HEK293 (cell line): ENCODE measurements around the gene SPDYE16.
"Not testable (repeated sequence)": the region's sequence is repeated elsewhere in the genome, so short reads cannot be mapped to it uniquely, and the experiment has no call there.

Experiments used
- CTCF ChIA-PET: fragments of 350-600 bp; formaldehyde crosslinking; extraction: SDS; loops from one replicate; lab custom pipeline; 2021; ENCODE audit warnings: antibody characterized with exemption; lab: Yijun Ruan, JAX
- POLR2A ChIA-PET: fragments of 300-600 bp; formaldehyde crosslinking; extraction: SDS; loops from one replicate; lab custom pipeline; 2020; ENCODE audit warnings: antibody characterized with exemption, inconsistent platforms; lab: Yijun Ruan, JAX
- H3K27ac ChIP-seq: fragments of 200-500 bp; sonication (Bioruptor generic); 2 replicates; pipeline ENCODE4 v1.5.1; 2014; ENCODE audit warnings: low read depth, low read length, control low read depth, inconsistent platforms; ENCODE audit errors: extremely low read depth
- H3K36me3 ChIP-seq, 2 experiments: fragments of 200-500 bp in 1 of 2; sonication (Bioruptor generic) in 1 of 2; 1 replicate in 1 of 2; 2 replicates in 1 of 2; pipeline ENCODE4 v1.5.1; 2014 to 2017; ENCODE audit warnings: inconsistent platforms in 2 of 2, low read length in 2 of 2; ENCODE audit not compliant: control insufficient read depth in 2 of 2, insufficient read depth in 1 of 2
- H3K4me1 ChIP-seq: fragments of 200-500 bp; sonication (Bioruptor generic); 2 replicates; pipeline ENCODE4 v1.5.1; 2014; ENCODE audit warnings: mild to moderate bottlenecking, low read length, inconsistent platforms; ENCODE audit not compliant: control insufficient read depth, insufficient read depth
- H3K4me3 ChIP-seq: 2 replicates; pipeline ENCODE4 v1.5.1; 2011; ENCODE audit warnings: low read depth, mild to moderate bottlenecking, control low read depth, low read length, moderate library complexity
- H3K9me3 ChIP-seq: fragments of 200-500 bp; sonication (Bioruptor generic); 2 replicates; pipeline ENCODE4 v1.5.1; 2014; ENCODE audit warnings: low read depth, low read length, inconsistent platforms; ENCODE audit not compliant: control insufficient read depth, insufficient read depth
- FEZF1 ChIP-seq: fragments of 450-650 bp; formaldehyde crosslinking; IDR thresholded peaks from 2 replicates; pipeline ENCODE4 v1.5.1; 2016; ENCODE audit warnings: missing biosample characterization, missing genetic modification characterization
- GLIS1 ChIP-seq: fragments of 450-650 bp; formaldehyde crosslinking; IDR thresholded peaks from 2 replicates; pipeline ENCODE4 v1.5.1; 2016; ENCODE audit warnings: missing biosample characterization, missing genetic modification characterization
- ZEB2 ChIP-seq: fragments of 450-650 bp; formaldehyde crosslinking; IDR thresholded peaks from 2 replicates; pipeline ENCODE4 v1.5.1; 2016; ENCODE audit warnings: missing biosample characterization, missing genetic modification characterization
- ZNF600 ChIP-seq: fragments of 450-650 bp; formaldehyde crosslinking; IDR thresholded peaks from 2 replicates; pipeline ENCODE4 v1.5.1; 2016; ENCODE audit warnings: missing biosample characterization, missing genetic modification characterization
- ZNF629 ChIP-seq: fragments of 450-650 bp; formaldehyde crosslinking; IDR thresholded peaks from 2 replicates; pipeline ENCODE4 v1.5.1; 2017; ENCODE audit warnings: missing biosample characterization, missing genetic modification characterization

SPDYE16 gene

GRCh38 chr7:76582848-76583631, 39.9 kb upstream of the SPDYE16 start:
- H3K27ac ChIP-seq, POLR2A ChIA-PET, H3K36me3 ChIP-seq, H3K4me3 ChIP-seq, H3K9me3 ChIP-seq, H3K4me1 ChIP-seq, CTCF ChIA-PET: not testable (repeated sequence)
- 0 out of 2 replicates have a peak, but pooled peaks have one; percentile 17 for TF ChIP-seq FEZF1 (tag by site-specific recombination)

- TF ChIP-seq ZNF600 = peak; percentile 58; the same call in 1 of the 2 replicates
- H3K9me3 ChIP-seq, CTCF ChIA-PET, H3K27ac ChIP-seq, H3K4me1 ChIP-seq, POLR2A ChIA-PET, H3K36me3 ChIP-seq, H3K4me3 ChIP-seq: not testable (repeated sequence)
These were observed 33.0 kb upstream of the SPDYE16 start for GRCh38 chr7:76575919-76576655.

GRCh38 chr7:76575431-76575830, 32.3 kb upstream of the SPDYE16 start:
- H3K27ac ChIP-seq, CTCF ChIA-PET, H3K36me3 ChIP-seq, H3K9me3 ChIP-seq, H3K4me1 ChIP-seq, POLR2A ChIA-PET, H3K4me3 ChIP-seq: not testable (repeated sequence)

GRCh38 chr7:76572296-76572695, 29.2 kb upstream of the SPDYE16 start:
- CTCF ChIA-PET, H3K27ac ChIP-seq, H3K4me1 ChIP-seq, H3K9me3 ChIP-seq, H3K4me3 ChIP-seq, H3K36me3 ChIP-seq, POLR2A ChIA-PET: not testable (repeated sequence)

GRCh38 chr7:76570324-76570775, 27.3 kb upstream of the SPDYE16 start:
- H3K4me1 ChIP-seq, H3K27ac ChIP-seq, H3K9me3 ChIP-seq, H3K36me3 ChIP-seq, H3K4me3 ChIP-seq, CTCF ChIA-PET, POLR2A ChIA-PET: not testable (repeated sequence)
- TF ChIP-seq ZEB2 (tag by site-specific recombination) (0 out of 2 replicates have a peak, but pooled peaks have one; percentile 17), FEZF1 (tag by site-specific recombination) (peak; percentile 91), GLIS1 (tag by site-specific recombination) (peak; percentile 75), ZNF629 (peak; percentile 52; the same call in 1 of the 2 replicates)

GRCh38 chr7:76568742-76569141, 25.6 kb upstream of the SPDYE16 start:
- H3K9me3 ChIP-seq, H3K4me3 ChIP-seq, H3K36me3 ChIP-seq, H3K27ac ChIP-seq, H3K4me1 ChIP-seq, CTCF ChIA-PET, POLR2A ChIA-PET: not testable (repeated sequence)

GRCh38 chr7:76567753-76568152, 24.7 kb upstream of the SPDYE16 start:
- H3K36me3 ChIP-seq, CTCF ChIA-PET, POLR2A ChIA-PET, H3K27ac ChIP-seq, H3K9me3 ChIP-seq, H3K4me1 ChIP-seq, H3K4me3 ChIP-seq: not testable (repeated sequence)

GRCh38 chr7:76567311-76567710, 24.2 kb upstream of the SPDYE16 start:
- H3K27ac ChIP-seq, H3K4me3 ChIP-seq, CTCF ChIA-PET, H3K9me3 ChIP-seq, POLR2A ChIA-PET, H3K36me3 ChIP-seq, H3K4me1 ChIP-seq: not testable (repeated sequence)

GRCh38 chr7:76565001-76565400, 21.9 kb upstream of the SPDYE16 start:
- H3K4me3 ChIP-seq, H3K9me3 ChIP-seq, H3K36me3 ChIP-seq, H3K4me1 ChIP-seq, POLR2A ChIA-PET, H3K27ac ChIP-seq, CTCF ChIA-PET: not testable (repeated sequence)
